ENCODE data around the gene SLC9C2.
"Not testable (repeated sequence)": the region's sequence is repeated elsewhere in the genome, so short reads cannot be mapped to it uniquely, and the experiment has no call there.

SLC9C2 gene

DNA sequence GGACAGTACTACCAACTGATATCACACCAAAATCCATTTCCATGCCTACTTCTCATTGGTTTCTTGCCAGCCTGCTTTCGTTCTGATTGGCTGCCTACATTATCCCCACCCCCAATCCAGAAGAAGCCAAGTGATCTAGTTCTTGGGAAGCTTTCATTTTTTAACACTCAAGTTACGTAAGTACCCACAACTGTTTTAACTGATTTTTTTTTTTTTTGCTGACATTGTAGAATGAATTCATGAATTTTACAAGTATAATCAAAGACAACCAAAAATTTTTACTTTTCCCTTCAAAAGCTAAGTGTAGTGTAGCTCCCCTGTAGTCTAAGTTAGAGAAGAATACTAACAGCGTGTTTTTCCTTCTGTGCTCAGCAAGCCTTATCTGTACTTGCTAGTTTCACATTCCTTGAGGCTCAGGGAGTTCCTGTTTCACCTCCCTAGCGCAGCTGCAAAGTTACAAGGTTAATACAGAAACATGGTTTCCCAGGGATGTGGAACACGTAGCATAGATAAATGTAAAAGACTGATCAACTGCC lies at the start of gene SLC9C2:
TSS of gene SLC9C2 (minus strand) at position 17 of the 536 bp plus-strand sequence. CDS start 1,296 bp downstream, outside the sequence.
- DNase-seq (ENCODE audit: low read depth, low spot score) = no peak

DNA sequence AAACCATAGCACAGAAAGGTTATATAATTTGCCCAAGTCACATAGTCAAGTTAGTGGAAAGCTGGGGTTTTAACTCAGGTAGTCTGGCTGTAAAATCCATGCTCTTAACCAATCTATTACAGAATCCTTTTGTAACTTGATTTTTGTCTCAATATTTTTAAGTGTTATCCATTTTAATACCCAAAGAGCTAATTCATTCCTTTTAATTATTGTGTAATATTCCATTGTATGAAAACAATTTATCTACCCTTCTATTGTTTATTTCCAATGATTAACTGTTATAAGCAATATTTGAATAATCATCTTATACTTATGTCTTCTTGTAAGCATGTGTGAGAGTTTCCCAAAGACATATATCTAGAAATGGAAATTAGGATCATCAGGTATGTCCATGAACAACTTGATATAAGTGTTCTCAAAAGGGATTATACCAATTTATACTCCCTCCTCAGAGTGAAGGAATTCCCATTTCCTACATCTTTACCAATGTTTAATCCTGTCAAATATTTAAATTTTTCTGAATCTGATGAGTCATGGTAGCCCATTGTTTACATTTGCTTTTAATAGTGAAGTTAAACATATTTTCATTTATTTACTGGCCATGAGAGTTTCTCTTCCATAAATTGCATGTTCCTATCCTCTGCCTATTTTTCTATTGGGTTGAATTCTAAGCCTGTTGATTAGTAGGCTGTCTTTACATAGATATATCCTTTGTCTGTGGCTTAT lies 46.2 kb upstream of the SLC9C2 start:
- DNase-seq (ENCODE audit: low read depth, low spot score) = no peak

- no peak for DNase-seq (ENCODE audit: low read depth, low spot score)
Measured at GRCh38 chr1:173646656-173647055, 43.8 kb upstream of the SLC9C2 start.

DNA sequence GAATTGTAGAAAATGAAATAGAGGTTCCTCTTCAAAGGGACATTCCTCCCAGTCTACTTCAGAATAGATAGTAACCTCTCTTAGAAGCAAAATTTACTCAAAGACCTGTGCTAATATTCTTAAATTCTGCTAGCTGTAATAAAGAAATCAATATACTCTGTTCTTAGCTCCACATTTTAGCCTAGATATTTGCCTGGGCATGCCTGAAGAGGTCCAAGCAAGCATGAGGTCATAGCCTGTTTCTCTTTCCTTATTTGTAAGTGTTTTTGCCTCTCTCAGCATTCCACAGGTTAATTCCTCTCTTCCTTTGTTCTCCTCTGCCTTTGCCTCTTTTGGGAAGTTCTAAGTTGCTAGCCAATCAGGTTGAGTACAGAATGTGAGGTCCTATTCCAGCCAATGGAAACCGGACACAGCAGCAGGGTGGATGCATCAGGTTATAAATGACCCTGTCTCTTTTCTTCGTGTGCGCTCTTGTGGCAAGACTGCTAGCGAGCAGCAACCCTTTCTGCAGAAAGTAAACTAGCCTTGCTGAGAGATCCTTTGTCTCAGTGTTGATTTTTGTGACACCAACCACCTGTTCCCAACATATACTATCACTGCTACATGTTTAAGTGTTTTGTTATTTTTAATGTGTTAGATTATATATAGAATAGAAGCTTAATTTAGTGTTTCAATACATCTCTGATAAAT lies 39.7 kb upstream of the SLC9C2 start:
- not testable (repeated sequence) for DNase-seq (ENCODE audit: low read depth, low spot score)

- DNase-seq (ENCODE audit: low read depth, low spot score) = no peak
Measured at GRCh38 chr1:173639102-173639501, 36.2 kb upstream of the SLC9C2 start.

GRCh38 chr1:173638043-173639021 lies 35.5 kb upstream of the SLC9C2 start:
- DNase-seq (ENCODE audit: low read depth, low spot score) = no peak

- DNase-seq (ENCODE audit: low read depth, low spot score) = not testable (repeated sequence)
Measured at GRCh38 chr1:173637236-173638042, 34.6 kb upstream of the SLC9C2 start.

DNA sequence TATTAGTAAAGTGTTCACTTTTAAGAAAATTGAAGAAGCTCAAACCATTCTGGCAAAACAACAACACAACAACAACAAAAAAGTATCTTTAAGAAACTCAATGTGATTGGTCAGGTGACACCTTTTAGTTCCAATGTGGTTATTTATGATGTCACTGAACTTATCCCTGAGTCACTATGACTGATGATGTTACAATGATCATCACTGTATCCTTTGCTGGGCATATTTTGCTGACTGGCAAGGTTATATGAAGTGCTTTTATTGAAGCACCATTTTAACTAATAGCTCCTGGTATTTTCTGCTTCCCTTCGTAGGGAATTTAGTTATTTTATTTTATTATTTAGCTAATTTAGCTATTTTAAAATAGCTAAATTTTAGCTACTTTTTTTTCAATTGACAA lies 32.2 kb upstream of the SLC9C2 start, which contains the start of gene TEX50:
TSS of gene TEX50 (plus strand) at position 223 of the 400 bp plus-strand sequence. CDS start 184 bp downstream, outside the sequence.
- no peak for DNase-seq (ENCODE audit: low read depth, low spot score)

DNA sequence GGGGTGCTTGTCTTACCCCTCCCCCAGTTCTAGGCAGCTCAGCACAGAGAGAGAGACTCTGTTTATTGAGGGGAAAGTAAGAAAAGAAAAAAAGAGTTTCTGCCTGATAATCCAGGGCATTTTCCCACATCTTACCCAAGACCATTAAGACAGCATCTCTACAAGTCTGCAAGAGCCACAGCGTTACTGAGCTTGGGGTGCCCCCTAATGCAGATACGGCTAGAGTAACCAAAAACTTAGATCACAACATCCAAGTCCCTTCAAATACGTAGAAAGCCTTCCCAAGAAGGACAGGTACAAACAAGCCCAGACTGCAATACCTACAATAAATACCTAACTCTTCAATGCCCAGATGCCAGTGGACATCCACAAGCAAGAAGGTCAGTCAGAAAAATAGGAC lies 26.0 kb upstream of the SLC9C2 start:
- no peak for DNase-seq (ENCODE audit: low read depth, low spot score)

DNA sequence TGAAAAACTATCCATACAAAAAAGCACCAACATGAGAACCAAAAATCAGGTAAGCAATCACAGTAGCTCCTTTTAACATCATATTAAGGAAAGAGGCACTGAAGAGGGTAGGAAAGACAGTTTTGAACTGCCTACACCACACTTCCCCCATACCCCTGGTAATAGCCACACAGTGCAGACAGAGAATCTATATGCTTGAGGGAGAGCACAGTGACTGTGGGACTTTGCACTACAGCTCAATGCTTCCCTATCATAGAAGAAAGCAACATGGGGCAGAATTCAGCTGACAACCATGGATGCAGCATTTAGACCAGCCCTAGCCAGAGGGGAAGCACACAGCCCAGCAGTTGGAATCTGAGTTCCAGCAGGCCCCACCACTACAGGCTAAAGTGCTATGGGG lies 24.4 kb upstream of the SLC9C2 start:
- DNase-seq (ENCODE audit: low read depth, low spot score) = no peak

DNA sequence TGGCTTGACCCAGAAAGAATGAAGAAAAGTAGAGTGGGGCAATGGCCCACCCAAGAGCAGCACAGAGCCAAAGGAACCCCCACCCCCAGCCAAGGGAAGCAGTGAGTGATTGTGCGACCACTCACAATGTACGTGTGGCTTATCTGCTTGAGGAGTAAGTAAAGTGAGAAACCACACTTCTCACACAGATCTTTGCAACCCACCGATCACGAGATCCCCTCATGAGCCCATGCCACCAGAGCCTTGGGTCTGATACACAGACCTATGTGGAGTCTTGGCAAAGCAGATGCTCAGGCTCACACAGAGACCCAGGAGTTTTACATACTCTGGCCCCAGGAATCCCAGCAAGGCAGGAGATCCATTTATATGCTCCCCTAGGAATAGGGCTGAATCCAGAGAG lies 14.0 kb upstream of the SLC9C2 start:
- DNase-seq (ENCODE audit: low read depth, low spot score) = no peak

DNA sequence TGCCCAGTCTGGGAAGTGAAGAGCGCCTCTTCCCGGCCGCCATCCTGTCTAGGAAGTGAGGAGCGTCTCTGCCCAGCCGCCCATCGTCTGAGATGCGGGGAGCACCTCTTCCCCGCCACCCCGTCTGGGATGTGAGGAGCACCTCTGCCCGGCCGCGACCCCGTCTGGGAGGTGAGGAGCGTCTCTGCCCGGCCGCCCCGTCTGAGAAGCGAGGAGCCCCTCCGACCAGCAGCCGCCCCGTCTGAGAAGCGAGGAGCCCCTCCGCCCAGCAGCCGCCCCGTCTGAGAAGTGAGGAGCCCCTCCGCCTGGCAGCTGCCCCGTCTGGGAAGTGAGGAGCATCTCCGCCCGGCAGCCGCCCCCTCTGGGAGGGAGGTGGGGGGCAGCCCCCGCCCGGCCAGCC lies 10.2 kb upstream of the SLC9C2 start:
- not testable (repeated sequence) for DNase-seq (ENCODE audit: low read depth, low spot score)

- no peak for DNase-seq (ENCODE audit: low read depth, low spot score)
Measured at GRCh38 chr1:173608503-173609216, 5.8 kb upstream of the SLC9C2 start.

DNA sequence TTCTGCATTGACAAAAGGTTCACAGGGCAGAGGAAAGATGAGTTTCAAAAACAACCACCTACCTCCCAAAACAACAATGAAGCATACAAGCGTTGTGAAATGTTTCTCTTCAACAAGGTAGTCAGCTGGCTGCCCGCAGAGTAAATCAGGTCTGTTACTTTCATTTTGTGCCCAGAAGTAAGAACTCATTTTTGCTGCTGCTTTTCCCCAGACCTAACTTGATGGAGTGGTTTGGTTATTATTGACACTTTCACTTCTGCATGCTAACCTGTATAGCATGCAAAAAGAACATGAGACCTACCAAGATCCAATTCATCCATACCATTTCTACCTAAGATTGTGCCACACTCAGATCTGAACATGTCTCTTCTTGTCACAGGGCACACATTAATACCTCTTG lies 1.3 kb downstream of the SLC9C2 start:
- DNase-seq (ENCODE audit: low read depth, low spot score) = no peak

GRCh38 chr1:173596097-173596825 lies 6.6 kb downstream of the SLC9C2 start:
- DNase-seq (ENCODE audit: low read depth, low spot score) = no peak

GRCh38 chr1:173591138-173591537 lies 11.7 kb downstream of the SLC9C2 start:
- DNase-seq (ENCODE audit: low read depth, low spot score) = not testable (repeated sequence)

DNA sequence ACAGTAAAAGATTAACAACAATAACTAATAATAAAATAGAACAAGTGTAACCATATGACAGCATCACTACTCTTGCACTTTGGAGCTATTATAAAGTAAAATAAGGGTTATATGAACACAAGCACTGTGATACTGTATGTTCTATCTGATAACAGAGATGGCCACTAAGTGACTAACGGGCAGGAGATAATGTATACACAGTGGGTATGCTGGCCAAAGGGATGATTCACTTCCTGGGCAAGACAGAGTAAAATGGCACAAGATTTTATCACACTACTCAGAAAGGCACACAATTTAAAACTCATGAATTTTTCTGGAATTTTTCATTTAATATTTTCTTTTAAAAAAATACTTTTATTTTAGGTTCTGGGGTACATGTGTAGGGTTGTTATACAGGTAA lies 12.3 kb downstream of the SLC9C2 start:
- DNase-seq (ENCODE audit: low read depth, low spot score) = no peak

GRCh38 chr1:173581383-173582079 lies 21.3 kb downstream of the SLC9C2 start:
- no peak for DNase-seq (ENCODE audit: low read depth, low spot score)

DNA sequence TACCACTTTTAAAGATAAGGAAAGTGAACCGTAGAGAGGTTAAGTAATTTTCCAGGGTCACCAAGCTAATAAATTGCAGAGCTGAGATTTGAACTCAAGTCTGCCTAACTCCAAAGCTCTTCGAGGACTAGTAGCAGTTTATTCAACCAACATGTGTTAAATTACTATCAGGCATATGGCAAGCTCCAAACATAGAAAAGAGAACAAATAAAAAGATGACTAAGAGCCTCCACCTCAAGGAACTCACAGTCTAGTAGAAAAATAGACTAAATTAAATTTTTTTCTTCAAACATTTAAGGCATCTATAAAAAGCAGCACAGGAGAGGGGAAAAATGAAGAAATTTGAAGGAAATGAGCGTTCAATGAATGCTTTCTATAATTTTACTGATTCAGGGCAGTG lies 22.2 kb downstream of the SLC9C2 start:
- DNase-seq (ENCODE audit: low read depth, low spot score) = no peak

Measured in brain pericyte (primary cell).